GM19324 (cell line): ENCODE measurements around the gene RASSF3.
"Not testable (repeated sequence)": the region's sequence is repeated elsewhere in the genome, so short reads cannot be mapped to it uniquely, and the experiment has no call there.

Experiments
- ATAC-seq: cut with Tn5 transposase; IDR thresholded peaks from one replicate; pipeline ENCODE4 v1.9.1; 2021; ENCODE audit warnings: mild to moderate bottlenecking, moderate library complexity; ENCODE audit not compliant: unreplicated experiment, low FRiP score

Gene RASSF3

DNA sequence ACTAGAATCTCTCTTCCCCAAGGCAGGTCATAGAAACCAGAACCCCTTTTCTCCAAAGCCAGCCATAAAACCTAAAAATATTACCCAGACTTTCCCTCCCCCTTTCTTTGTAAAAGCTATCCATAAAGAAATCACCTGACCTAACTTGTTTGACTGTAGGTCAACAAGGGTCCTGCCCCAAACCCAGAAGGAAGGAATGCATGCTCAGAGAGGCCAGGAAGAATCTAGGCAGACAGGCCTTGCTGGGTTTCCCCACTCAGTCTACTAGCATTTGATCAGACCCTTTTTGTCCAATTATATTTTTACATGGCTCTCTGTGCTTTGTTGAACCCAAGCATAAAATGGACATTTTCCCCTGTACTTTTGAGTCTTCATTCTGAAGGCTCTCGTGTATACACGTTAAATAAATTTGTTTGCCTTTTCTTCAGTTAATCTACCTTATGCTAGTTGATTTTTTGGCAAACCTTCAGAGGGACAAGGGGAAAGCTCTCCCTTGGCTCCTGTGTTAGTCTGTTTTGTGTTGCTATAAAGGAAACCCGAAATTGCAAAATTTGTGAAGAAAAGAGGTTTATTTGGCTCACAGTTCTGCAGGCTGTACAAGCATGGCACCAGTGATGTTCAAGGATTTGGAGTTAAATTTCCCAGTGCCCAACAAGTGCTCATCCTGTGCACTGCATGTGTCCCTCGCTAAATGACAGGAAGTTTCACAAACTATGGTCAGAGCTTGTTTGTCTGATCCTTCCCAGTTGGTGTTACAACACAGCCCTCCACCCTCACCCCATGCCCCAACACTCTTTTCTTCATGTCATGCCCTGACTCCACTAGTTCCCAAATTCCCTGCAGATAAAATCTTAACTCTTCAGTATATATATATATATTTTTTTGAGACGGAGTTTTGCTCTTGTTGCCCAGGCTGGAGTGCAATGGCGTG lies 14.2 kb upstream of the RASSF3 start:
- ATAC-seq = no peak

GRCh38 chr12:64598831-64599230 lies 11.5 kb upstream of the RASSF3 start:
- ATAC-seq = no peak

- no peak for ATAC-seq
Measured at GRCh38 chr12:64600164-64600561, 10.1 kb upstream of the RASSF3 start.

- ATAC-seq = no peak
Measured at GRCh38 chr12:64603183-64603841, 7.0 kb upstream of the RASSF3 start.

DNA sequence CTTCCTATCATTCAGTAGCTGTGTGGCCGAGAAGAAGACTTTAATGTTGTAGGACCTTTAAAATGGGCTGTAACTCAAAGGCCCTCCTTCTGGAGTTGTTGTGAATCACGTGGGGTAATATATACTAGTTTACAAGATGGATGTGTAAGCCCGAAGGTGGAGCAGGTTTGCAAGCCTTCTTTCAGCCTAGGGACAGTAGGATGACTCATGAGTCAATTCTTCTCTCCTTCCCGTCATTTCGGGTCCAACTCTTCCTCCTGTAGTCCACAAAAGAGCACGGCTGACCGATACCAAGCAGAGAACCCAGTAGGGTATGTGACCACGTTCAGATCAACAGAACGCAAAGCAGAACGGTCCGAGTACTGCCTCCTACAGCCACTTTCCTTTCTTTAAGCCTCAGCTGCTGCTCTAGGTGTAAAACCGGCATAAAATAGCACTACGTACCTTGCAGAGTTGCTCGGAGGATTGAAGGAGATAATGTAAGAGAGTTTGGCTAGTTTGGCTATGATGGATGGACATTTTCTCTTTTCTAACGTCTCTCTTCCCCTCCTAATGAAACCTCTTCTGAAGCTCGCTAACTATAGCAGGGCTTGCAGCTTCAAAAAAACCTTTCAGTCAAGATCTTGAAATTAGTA lies 1.3 kb upstream of the RASSF3 start:
- peak; percentile 18 for ATAC-seq

DNA sequence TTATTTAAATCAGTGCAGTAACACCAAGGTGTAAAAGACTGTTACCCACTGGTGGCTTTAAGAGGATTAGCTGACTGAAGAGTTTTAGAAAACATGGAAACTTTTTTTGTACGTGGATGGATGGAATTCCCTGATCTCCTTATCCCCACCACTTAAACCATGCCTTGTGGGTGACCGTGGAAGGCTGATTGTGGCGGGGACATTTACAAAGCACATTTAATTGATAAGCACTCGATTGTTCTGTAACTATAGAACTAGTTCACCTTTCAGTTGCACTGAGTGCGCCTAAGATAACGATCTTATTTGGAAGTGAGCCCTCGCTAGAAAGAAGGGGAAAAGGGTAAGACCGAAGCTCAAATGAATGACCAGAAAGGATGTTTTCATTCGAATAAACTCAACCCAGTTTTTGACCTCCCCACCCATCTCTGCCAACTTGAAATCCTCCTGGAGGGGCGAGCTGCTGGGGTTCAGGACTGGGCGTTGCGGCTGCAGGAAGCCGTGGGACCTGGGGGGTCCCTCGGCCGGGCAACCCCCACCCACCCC lies 688 bp upstream of the RASSF3 start:
- ATAC-seq = no peak

DNA sequence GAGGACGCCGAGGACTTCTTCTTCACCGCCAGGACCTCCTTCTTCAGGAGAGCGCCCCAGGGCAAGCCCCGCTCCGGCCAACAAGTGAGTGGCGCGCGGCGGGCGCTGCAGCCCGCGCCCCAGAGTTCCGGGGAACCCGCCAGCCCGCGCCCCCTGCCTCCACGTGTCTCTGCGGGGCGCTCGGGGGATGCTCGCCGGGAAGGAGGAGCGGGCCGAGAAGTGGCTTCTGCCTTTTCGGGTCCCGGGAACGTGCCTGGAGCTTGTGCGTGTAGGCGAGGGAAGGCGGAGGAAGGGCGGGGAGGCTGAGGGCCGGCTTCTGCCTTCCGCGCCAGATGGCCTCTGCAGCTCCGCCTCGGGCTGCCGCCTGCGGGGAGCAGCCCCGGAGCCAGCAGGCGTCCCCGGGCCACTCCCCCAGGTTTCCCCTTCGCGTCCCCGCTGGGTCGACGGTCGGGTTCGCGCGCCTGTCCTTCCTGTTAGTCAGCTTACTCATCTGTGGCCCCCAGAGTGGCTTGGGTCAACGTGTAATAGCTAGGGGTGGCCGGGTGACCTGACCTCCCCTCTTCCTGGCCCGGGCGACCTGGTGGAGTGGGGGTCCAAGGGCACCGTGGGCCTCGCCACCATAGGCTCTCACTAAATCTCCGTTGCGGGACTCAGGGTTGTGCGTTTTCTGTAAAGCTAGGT lies 505 bp downstream of the RASSF3 start:
- ATAC-seq = peak; percentile 52

DNA sequence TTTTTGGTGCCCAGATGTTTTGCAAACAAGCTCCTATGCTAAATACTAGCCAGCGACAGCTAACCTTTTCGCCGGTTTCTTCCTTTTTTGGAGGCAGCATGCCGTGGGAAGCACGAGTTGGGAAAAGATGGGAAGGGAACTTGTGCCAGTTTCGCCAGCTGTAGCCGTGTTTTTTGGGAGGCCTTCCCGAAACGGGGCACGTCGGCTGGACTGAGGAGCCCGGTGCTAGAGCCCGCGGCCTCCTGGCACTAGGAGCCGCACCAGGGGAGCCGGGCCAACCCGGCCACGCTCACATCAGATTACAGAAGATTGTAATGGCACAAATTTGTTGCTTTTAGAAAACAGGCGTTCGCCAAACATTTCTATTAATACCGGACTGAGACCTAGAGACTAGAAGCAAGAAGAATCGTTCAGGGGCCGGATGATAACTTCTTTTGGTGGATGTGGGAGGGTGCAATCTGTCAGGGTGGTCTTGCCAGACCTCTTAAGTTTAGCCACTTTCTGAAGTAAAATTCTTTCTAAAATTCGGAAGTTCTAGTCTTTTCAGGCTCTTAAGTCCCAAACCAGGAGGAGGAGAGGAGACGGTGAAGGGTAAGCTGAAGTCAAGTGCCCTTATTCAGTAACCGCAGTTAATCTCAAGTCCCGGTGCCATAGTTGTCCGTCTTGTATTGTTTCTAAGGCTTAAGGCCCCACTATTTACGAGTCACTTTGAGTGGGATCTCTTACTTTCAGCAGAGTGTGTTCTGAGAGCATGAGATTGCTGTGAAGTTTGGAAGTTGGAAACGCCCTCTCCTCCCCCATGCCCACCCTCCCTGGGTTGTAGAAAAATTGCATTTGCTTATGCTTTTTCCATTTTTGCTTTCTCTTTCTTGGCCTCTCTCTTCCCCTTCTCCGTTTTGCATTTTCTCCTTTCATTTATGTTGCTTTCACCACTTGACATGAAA lies 1.3 kb downstream of the RASSF3 start:
- no peak for ATAC-seq

- ATAC-seq = no peak
Measured at GRCh38 chr12:64612843-64613242, 2.5 kb downstream of the RASSF3 start.

GRCh38 chr12:64613775-64614398 lies 3.6 kb downstream of the RASSF3 start:
- ATAC-seq = not testable (repeated sequence)

DNA sequence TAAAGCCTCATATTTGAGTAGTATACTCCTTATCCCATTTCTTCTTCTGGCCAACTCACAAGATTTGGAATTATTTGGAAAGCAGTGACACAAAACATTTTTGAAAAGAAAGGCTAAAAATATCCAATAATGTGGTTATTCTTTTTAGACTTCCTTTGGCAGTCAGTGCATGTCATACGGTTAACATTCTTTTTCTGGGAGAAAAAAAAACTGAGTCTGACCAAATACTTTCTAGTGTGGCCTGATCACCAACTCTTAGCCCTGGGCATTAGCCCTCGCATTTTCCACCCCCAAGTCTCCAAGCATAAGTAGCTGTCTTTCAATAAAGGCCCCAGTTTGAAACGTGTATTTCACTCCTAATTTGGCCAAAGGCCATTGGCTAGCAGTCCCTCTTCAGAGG lies 5.9 kb downstream of the RASSF3 start:
- no peak for ATAC-seq

- no peak for ATAC-seq
Measured at GRCh38 chr12:64618953-64619590, 8.8 kb downstream of the RASSF3 start.

- peak; percentile 81 for ATAC-seq
Measured at GRCh38 chr12:64621257-64621942, 11.1 kb downstream of the RASSF3 start.

- ATAC-seq = no peak
Measured at GRCh38 chr12:64624035-64624434, 13.7 kb downstream of the RASSF3 start.

GRCh38 chr12:64625243-64626077 lies 15.2 kb downstream of the RASSF3 start:
- ATAC-seq = peak; percentile 36

GRCh38 chr12:64626588-64626987 lies 16.3 kb downstream of the RASSF3 start:
- ATAC-seq = not testable (repeated sequence)

DNA sequence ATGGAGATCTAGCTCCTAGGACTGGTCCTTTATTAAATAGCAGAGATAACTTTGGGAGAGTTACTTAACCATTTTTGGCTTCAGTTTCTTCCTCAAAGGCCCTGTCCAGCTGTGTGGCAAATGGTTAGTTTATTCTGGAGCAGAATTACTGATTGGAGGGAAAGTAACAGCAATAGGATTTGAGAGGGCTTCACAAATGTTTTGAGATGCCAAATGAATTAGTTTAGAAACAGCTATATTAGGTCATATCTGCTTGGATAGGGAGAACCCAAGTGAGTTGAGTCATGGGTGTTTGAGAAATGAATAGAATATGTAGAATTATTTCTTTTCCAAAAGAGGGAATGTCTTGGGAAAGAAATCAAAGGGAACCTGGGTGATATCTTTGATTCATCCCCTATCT lies 17.5 kb downstream of the RASSF3 start:
- no peak for ATAC-seq
